Hepatocyte (in vitro differentiated cells): ENCODE results near the gene EVC2. TPM values are rescaled to one million over a fixed set of nuclear protein-coding genes. Genes with fewer than 3 reads are reported as not detected.

Experiments used
- DNase-seq: peaks from one replicate; pipeline ENCODE4 v3.0.0-alpha.2; 2016; ENCODE audit warnings: low spot score
- H2AFZ ChIP-seq: fragments of 200-600 bp; sonication (generic); 2 replicates; pipeline ENCODE4 v1.6.0; 2016; ENCODE audit warnings: antibody characterized with exemption, mild to moderate bottlenecking
- H3K27ac ChIP-seq: fragments of 200-600 bp; sonication (generic); 2 replicates; pipeline ENCODE4 v1.5.1; 2016; ENCODE audit warnings: mild to moderate bottlenecking
- H3K27me3 ChIP-seq: fragments of 200-600 bp; sonication (generic); 2 replicates; pipeline ENCODE4 v1.6.1; 2016
- H3K36me3 ChIP-seq: fragments of 200-600 bp; sonication (generic); replicated peaks from 2 replicates; pipeline ENCODE4 v1.5.1; 2016; ENCODE audit warnings: low read depth; ENCODE audit not compliant: insufficient read depth
- H3K4me1 ChIP-seq: fragments of 200-600 bp; sonication (generic); 2 replicates; pipeline ENCODE4 v1.5.1; 2016; ENCODE audit warnings: mild to moderate bottlenecking, moderate library complexity; ENCODE audit not compliant: insufficient read depth
- H3K4me2 ChIP-seq: fragments of 200-600 bp; sonication (generic); 2 replicates; pipeline ENCODE4 v1.6.0; 2016
- H3K4me3 ChIP-seq: fragments of 200-600 bp; sonication (generic); 2 replicates; pipeline ENCODE4 v1.5.1; 2016; ENCODE audit warnings: mild to moderate bottlenecking
- H3K79me2 ChIP-seq: fragments of 200-600 bp; sonication (generic); 2 replicates; pipeline ENCODE4 v1.6.0; 2017; ENCODE audit warnings: mild to moderate bottlenecking
- H3K9me2 ChIP-seq: fragments of 200-600 bp; sonication (generic); replicated peaks from 2 replicates; pipeline ENCODE4 v1.6.0; 2017; ENCODE audit warnings: mild to moderate bottlenecking; ENCODE audit not compliant: insufficient read depth
- H3K9me3 ChIP-seq: fragments of 200-600 bp; sonication (generic); 2 replicates; pipeline ENCODE4 v1.5.1; 2016; ENCODE audit warnings: low read depth, mild to moderate bottlenecking
- H4K20me1 ChIP-seq: fragments of 200-600 bp; sonication (generic); 2 replicates; pipeline ENCODE4 v1.6.0; 2016; ENCODE audit warnings: mild to moderate bottlenecking; ENCODE audit not compliant: insufficient read depth, poor library complexity, severe bottlenecking
- EZH2 ChIP-seq: fragments of 200-600 bp; sonication (generic); IDR thresholded peaks from 2 replicates; pipeline ENCODE4 v1.6.1; 2016; ENCODE audit warnings: antibody characterized with exemption, mild to moderate bottlenecking, borderline replicate concordance
- EZH2phosphoT487 ChIP-seq: fragments of 200-600 bp; sonication (generic); IDR thresholded peaks from one replicate; pipeline ENCODE4 v1.6.1; 2018; ENCODE audit warnings: antibody characterized with exemption, mild to moderate bottlenecking, low read depth, moderate library complexity; ENCODE audit not compliant: unreplicated experiment, severe bottlenecking
- WGBS: methylation state at CpG from one replicate; pipeline ENCODE4 v1.1.6; 2016; ENCODE audit warnings: low lambda C conversion rate; ENCODE audit errors: missing lambda C conversion rate; 5-methylcytosine and 5-hydroxymethylcytosine counted together
- polyA plus RNA-seq: library from polyadenylated mRNA; unstranded; fragments of >200 nt; fragmentation: Nextera tagmentation; extraction: Ambion mirVana; gene quantifications from 2 replicates; pipeline ENCODE4 v1.2.1, GENCODE V29; 2016
- total RNA-seq: library from RNA; depleted of rRNA; stranded (reverse); fragments of >200 nt; gene quantifications from 2 replicates; pipeline ENCODE4 v1.2.3, GENCODE V29; 2014
- TF ChIP-seq, protein P1 (sequence below): fragments of 200-600 bp; sonication (generic); IDR thresholded peaks from 2 replicates; pipeline ENCODE4 v1.5.1; 2016; ENCODE audit warnings: antibody characterized with exemption, mild to moderate bottlenecking; ENCODE audit not compliant: poor library complexity

Gene EVC2
- total and polyA plus RNA-seq, 2 experiments from 2014 or later = 3.0 to 4.2 TPM

DNA sequence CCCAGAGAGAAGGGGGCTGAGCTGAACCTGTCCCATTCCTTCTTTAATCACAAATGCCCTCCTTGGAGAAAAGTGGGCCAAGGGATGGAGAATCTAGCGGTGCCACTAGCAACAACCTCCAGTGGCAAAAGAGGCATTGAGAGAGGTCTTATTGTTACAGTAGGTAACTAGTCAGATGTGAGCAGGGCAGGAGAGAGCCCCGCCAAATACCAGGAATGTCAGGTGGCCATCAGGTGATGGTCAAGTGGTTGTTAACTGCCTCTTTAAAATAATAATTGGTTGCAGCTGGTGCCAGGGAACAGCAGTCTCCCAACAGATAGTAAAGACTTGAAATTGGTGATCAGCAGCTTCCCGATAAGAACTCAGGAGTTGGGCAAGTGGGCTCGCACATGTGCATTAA, 116.1 kb downstream of the EVC2 start:
- H3K4me1 ChIP-seq = no peaks in the 10 kb centered on the region
- no peaks in the 10 kb centered on the region for H3K9me3 ChIP-seq
- no peaks in the 10 kb centered on the region for H3K36me3 ChIP-seq
- H3K9me2 ChIP-seq = no peaks in the 10 kb centered on the region
- H3K4me3 ChIP-seq = no peak overlapping the region
- H3K27ac ChIP-seq = no peak overlapping the region
- TF ChIP-seq EZH2 (no peak), EZH2phosphoT487 (no peak)
- TF ChIP-seq, protein P1, sequence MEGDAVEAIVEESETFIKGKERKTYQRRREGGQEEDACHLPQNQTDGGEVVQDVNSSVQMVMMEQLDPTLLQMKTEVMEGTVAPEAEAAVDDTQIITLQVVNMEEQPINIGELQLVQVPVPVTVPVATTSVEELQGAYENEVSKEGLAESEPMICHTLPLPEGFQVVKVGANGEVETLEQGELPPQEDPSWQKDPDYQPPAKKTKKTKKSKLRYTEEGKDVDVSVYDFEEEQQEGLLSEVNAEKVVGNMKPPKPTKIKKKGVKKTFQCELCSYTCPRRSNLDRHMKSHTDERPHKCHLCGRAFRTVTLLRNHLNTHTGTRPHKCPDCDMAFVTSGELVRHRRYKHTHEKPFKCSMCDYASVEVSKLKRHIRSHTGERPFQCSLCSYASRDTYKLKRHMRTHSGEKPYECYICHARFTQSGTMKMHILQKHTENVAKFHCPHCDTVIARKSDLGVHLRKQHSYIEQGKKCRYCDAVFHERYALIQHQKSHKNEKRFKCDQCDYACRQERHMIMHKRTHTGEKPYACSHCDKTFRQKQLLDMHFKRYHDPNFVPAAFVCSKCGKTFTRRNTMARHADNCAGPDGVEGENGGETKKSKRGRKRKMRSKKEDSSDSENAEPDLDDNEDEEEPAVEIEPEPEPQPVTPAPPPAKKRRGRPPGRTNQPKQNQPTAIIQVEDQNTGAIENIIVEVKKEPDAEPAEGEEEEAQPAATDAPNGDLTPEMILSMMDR = no peak
- DNase-seq = no peak
- H3K27me3 ChIP-seq = no peaks in the 10 kb centered on the region
- H3K4me2 ChIP-seq = no peak overlapping the region
- H3K79me2 ChIP-seq = no peaks in the 10 kb centered on the region
- 97% methylated on average over 4 of the region's 4 CpGs for WGBS
- H4K20me1 ChIP-seq = no peaks in the 10 kb centered on the region
- no peak overlapping the region for H2AFZ ChIP-seq

DNA sequence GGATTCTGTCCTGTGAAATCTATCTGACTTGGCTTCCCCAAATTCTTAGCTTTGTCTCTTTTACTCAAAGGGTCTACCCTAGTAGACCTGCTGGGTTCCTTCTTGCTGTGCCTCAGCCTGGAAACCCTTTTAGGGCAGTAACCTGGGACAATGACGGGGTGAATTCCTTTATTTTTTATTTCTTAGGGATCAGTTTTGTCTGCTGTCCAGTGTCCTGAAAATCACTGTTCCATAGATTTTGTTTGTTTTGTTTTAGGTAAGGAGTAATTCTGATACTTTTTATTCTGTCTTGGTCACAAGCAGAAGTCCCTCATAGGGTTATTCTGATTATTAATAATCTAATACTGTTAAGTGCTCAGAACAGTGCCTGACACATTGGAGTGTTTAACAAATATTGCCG, 118.9 kb downstream of the EVC2 start:
- no peak overlapping the region for H3K4me3 ChIP-seq
- no peaks in the 10 kb centered on the region for H3K9me3 ChIP-seq
- H4K20me1 ChIP-seq = no peaks in the 10 kb centered on the region
- DNase-seq = no peak
- no peak overlapping the region for H2AFZ ChIP-seq
- H3K79me2 ChIP-seq = no peaks in the 10 kb centered on the region
- TF ChIP-seq, protein P1 = no peak
- TF ChIP-seq EZH2phosphoT487 (no peak), EZH2 (no peak)
- no peaks in the 10 kb centered on the region for H3K36me3 ChIP-seq
- whole genome bisulfite sequencing = 98% methylated on average over 2 of the region's 2 CpGs
- H3K27me3 ChIP-seq = no peaks in the 10 kb centered on the region
- H3K4me2 ChIP-seq = no peak overlapping the region
- no peak overlapping the region for H3K27ac ChIP-seq
- no peaks in the 10 kb centered on the region for H3K9me2 ChIP-seq
- H3K4me1 ChIP-seq = no peaks in the 10 kb centered on the region

DNA sequence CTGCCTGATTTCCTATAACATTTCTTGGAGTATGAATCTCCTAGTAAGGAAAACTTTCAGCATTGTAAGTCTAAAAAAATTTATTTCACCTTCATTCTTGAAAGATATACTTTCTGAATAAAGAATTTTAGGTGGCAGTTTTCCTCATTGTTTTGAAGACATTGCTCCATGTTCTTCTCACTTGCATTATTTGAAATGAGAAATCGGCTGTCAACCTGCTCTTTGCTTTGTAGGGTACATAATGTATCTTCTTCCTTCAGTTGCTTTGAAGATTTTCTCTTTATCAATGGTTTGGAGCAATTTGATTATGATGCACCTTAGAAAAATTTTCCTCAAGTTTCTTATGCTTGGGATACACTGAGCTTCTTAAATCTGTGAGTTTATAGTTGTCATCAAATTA, 120.3 kb downstream of the EVC2 start:
- no peak overlapping the region for H3K27ac ChIP-seq
- DNase-seq = no peak
- no peaks in the 10 kb centered on the region for H3K79me2 ChIP-seq
- H3K9me3 ChIP-seq = no peaks in the 10 kb centered on the region
- H3K9me2 ChIP-seq = no peaks in the 10 kb centered on the region
- H2AFZ ChIP-seq = no peak overlapping the region
- H3K27me3 ChIP-seq = no peaks in the 10 kb centered on the region
- no peak for TF ChIP-seq EZH2
- TF ChIP-seq EZH2phosphoT487 = no peak
- TF ChIP-seq, protein P1 = no peak
- no peaks in the 10 kb centered on the region for H3K4me1 ChIP-seq
- H3K36me3 ChIP-seq = no peaks in the 10 kb centered on the region
- H3K4me3 ChIP-seq = no peak overlapping the region
- no peak overlapping the region for H3K4me2 ChIP-seq
- H4K20me1 ChIP-seq = no peaks in the 10 kb centered on the region
- 100% methylated on average over 1 of the region's 1 CpG for WGBS

DNA sequence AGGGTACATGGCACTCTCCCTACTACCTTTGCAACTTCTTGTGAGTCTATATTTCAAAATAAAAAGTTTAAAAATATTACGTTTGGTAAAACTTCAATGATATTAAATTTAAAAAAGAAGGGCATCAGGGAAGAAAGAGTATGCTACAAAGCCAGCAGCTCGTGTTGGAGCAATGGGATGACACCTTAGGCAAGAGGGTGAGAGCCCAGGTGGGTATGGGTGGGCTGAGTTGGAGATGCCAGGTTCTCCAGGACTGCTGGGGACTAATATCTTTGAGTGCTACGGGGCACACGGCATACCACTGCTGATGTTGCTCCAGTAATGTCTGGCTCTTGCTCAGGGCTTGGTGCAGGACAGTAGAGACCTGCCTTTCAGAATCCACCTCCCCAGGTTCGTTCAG, 132.4 kb downstream of the EVC2 start:
- no peaks in the 10 kb centered on the region for H3K36me3 ChIP-seq
- no peak overlapping the region for H3K4me2 ChIP-seq
- WGBS = 92% methylated on average over 5 of the region's 5 CpGs

More for the DNA sequence above, 132.4 kb downstream of the EVC2 start:
- no peak overlapping the region for H3K4me3 ChIP-seq
- H3K27me3 ChIP-seq = no peaks in the 10 kb centered on the region
- no peak for DNase-seq
- no peak overlapping the region for H2AFZ ChIP-seq
- H3K9me3 ChIP-seq = no peaks in the 10 kb centered on the region
- TF ChIP-seq EZH2phosphoT487 (no peak), EZH2 (no peak)
- TF ChIP-seq, protein P1 = no peak
- no peaks in the 10 kb centered on the region for H3K4me1 ChIP-seq
- H4K20me1 ChIP-seq = no peaks in the 10 kb centered on the region
- no peaks in the 10 kb centered on the region for H3K9me2 ChIP-seq
- no peaks in the 10 kb centered on the region for H3K79me2 ChIP-seq
- no peak overlapping the region for H3K27ac ChIP-seq
